Activated CD8-positive, alpha-beta memory T cell treated with anti-CD3 and anti-CD28 coated beads, Interleukin-2, amount 50 U/mL, for 1 hour (primary cell): ENCODE data around the gene RIPK3.
A peak's percentile ranks its signal among the peaks of the same experiment; 100 is the strongest.

Source experiments
- DNase-seq: peaks from one replicate; pipeline ENCODE4 v3.0.0-alpha.2; 2020; ENCODE audit errors: extremely low read depth

Gene RIPK3

GRCh38 chr14:24304019-24304387, 35.8 kb downstream of the RIPK3 start:
- DNase-seq, result no peak

GRCh38 chr14:24300326-24300980, 39.3 kb downstream of the RIPK3 start:
- no peak for DNase-seq

- peak; percentile 75 for DNase-seq
These were observed 40.3 kb downstream of the RIPK3 start, which contains the start of the genes DHRS1 and NOP9 for GRCh38 chr14:24299255-24300191. TSS of gene DHRS1 (minus strand) at chr14:24299780. CDS start at chr14:24299106, 674 bp downstream. TSS of gene NOP9 (plus strand) at chr14:24299850. CDS start at chr14:24299955, 105 bp downstream.

GRCh38 chr14:24298892-24299254, 40.9 kb downstream of the RIPK3 start:
- DNase-seq, result no peak

GRCh38 chr14:24297190-24297964, 42.4 kb downstream of the RIPK3 start:
- DNase-seq, result no peak

DNA sequence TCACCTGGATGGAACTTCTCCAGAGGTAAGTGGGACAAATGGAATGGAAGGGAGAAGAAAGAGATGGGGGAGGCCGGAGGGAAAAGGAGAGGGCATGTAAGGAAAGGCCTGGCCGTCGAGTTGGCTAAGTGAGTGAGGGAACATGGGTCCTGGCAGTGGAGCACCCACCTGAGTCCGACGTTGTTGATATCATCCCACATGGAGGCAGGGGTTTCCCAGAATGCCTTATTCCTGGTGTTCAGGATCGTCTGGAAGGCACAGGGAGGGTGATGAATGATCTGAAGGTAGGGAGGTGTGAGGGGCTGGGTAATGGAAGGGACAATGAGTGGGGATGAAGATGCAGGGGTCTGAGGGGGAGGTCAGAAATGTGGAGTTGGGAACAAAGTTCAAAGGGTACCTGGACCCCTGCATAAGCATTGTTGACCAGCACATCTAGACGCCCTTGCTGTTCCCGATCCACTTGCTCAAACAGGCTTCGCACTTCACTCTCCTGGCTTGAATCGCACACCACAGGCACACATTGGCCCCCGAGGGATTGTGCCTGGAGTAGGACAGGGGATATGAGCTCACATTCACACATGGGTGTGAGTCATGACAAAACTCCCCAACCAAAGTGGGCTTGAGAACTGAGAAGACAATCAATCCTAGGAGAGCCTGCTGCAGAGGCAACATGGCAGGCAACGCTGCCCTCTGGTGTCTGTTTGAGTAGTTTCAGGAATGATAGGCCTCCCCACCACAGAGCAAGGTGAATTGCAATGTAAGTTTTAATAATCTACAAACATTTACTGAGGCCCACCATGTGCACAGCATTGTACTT, 43.2 kb downstream of the RIPK3 start:
- no peak for DNase-seq

DNA sequence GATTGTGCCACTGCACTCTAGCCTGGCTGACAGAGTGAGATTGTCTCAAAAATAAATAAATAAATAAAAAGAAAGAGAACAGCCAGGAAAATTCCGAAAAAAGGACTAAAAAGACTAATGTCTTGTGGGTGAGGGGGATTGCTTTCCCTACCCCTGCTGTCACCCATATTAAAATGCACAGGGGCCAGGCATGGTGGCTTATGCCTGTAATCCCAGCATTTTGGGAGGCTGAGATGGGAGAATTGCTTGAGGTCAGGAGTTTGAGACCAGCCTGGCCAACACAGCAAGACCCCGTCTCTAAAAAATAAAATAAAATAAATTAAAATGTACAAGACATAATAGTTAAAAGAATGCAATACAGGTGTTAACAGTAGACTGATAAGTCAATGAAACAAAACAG, 46.3 kb downstream of the RIPK3 start:
- DNase-seq, result no peak

- DNase-seq, result no peak
These were observed 47.5 kb downstream of the RIPK3 start for GRCh38 chr14:24292118-24292807.

DNA sequence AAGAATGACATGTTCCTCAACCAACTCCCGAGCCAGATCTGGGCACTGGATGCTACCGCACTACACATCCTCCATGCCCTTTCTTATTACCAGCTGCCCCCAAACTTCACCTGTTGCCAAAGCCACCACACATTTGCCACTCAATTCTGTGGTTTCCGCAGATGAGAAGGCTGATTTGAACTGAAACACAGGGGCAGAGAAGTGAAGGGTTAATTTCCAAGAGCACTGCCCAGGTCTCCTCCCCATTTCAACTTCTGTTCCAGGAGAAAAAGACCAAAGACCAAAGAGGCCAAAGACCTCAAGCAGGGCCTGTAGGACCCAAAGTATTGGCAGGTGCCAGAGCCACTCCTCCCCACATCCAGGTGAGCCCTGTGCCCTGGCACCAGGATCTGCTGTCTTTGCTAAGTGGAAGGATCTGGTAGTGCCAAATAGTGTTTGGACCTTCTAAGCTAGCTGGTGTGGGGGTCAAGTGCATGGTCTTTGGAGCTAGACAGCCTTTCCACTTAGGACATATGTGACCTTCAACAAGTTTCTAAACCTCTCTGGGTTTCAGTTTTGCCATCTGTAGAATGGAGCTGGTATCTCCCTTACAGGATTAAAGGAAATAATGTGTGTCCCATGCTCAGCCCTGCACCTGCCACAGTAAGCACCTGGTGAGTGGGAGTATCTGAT, 48.2 kb downstream of the RIPK3 start:
- no peak for DNase-seq

DNA sequence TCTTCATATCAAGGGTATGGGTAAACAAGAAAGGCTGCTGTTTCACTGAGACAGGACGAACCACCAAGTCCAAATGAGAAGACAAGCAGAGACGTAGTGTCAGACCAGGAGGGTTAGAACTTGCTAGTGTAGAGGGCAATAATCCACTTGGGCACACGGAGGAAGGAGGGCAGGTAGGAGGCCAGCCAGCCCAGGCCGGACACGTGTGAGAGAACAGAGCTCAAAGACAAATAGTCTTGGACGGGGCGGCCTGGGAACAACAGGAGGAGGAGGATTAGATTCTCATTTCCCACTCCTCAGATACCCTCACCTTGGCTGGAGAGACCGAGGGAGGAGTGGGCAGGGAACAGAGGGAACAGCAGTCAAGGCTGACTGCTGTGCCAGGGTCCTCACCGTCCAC, 49.0 kb downstream of the RIPK3 start:
- DNase-seq, result no peak

DNA sequence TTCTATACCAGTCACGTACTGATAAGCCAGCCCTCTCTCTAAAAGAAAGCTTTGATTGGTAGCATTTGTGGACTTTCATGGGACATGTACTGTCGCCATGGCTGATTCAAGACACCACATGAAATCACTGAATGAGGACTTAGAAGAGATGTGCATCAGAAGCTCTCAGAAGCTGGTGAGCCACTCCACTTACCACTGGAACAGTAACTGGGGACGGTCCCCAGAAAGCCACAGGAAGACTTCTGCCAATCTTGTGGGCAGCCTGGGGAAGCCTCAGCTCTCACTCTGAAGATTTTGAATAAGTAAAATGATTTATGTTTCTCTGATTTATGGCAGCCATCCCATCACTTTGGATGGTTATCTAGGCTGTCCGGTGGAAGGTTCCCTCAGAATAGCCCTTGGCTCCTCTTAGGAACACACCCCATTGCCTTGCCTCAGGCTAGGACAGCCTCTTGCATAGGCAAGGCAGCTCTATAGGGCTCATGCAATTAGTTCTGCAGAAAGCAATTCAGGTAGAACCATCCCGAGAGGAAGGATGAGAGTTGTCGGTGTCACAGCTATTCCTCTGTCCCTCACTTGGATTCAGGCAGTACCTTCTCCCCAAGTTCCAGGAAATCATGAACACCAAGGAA, 50.0 kb downstream of the RIPK3 start:
- no peak for DNase-seq

DNA sequence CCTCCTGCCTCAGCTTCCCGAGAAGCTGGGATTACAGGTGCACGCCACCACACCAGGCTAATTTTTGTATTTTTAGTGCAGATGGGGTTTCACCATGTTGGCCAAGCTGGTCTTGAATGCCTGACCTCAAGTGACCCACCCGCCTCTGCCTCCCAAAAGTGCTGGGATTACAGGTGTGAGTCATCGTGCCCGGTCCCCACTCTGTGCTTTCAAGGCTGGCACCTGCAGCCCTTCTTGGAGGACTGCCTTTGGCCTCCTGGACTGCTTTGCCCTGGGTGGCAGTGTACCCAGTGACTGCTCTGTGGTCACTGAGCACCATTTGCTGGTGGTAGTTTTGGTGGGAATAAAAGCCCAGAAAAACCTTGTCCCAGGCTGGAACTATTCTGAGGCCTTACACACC, 52.8 kb downstream of the RIPK3 start:
- no peak for DNase-seq
